NCI-H1930 (cell line): ENCODE measurements around the gene MRPL41.
"Not testable (repeated sequence)": the region's sequence is repeated elsewhere in the genome, so short reads cannot be mapped to it uniquely, and the experiment has no call there.

ENCODE experiments used
- DNase-seq, 2 experiments: peaks; one replicate each; lab custom pipeline; 2025; lab: John Stamatoyannopoulos, UW

The MRPL41 gene

GRCh38 chr9:137552022-137552768 lies 516 bp downstream of the MRPL41 start:
- DNase-seq, result no peak

- DNase-seq, result not testable (repeated sequence)
Measured at GRCh38 chr9:137553654-137554053, 2.0 kb downstream of the MRPL41 start.

- no peak for DNase-seq
Measured at GRCh38 chr9:137554349-137554748, 2.7 kb downstream of the MRPL41 start.

- no peak for DNase-seq
Measured at GRCh38 chr9:137555179-137555578, 3.5 kb downstream of the MRPL41 start.

GRCh38 chr9:137556069-137556838 lies 4.6 kb downstream of the MRPL41 start:
- DNase-seq, result no peak

GRCh38 chr9:137558127-137558526 lies 6.4 kb downstream of the MRPL41 start:
- no peak for DNase-seq

GRCh38 chr9:137564134-137564533 lies 12.5 kb downstream of the MRPL41 start:
- DNase-seq, result no peak

GRCh38 chr9:137564817-137565411 lies 13.2 kb downstream of the MRPL41 start:
- no peak for DNase-seq

GRCh38 chr9:137568445-137568844 lies 16.8 kb downstream of the MRPL41 start:
- not testable (repeated sequence) for DNase-seq

- DNase-seq, result no peak
Measured at GRCh38 chr9:137569609-137570203, 18.0 kb downstream of the MRPL41 start.

GRCh38 chr9:137570566-137570965 lies 18.9 kb downstream of the MRPL41 start:
- no peak for DNase-seq

GRCh38 chr9:137574192-137574591 lies 22.5 kb downstream of the MRPL41 start:
- DNase-seq, result no peak

- DNase-seq, result no peak
Measured at GRCh38 chr9:137575364-137575715, 23.7 kb downstream of the MRPL41 start.

- no peak for DNase-seq
Measured at GRCh38 chr9:137575716-137576411, 24.2 kb downstream of the MRPL41 start.

- DNase-seq, result peak; percentile 88 to 94
Measured at GRCh38 chr9:137578518-137579258, 27.0 kb downstream of the MRPL41 start, which contains the start of gene DPH7. Gene DPH7 (minus strand): TSS chr9:137578925. CDS start chr9:137578777, 148 bp downstream.

- DNase-seq, result no peak
Measured at GRCh38 chr9:137579259-137579604, 27.6 kb downstream of the MRPL41 start.

GRCh38 chr9:137580209-137580953 lies 28.7 kb downstream of the MRPL41 start:
- DNase-seq, result no peak

- DNase-seq, result no peak
Measured at GRCh38 chr9:137580954-137581322, 29.3 kb downstream of the MRPL41 start.

- DNase-seq, result no peak
Measured at GRCh38 chr9:137581361-137582285, 29.9 kb downstream of the MRPL41 start.
